RWPE2 (cell line): ENCODE measurements around the gene ANKDD1B.

Source experiments
- ATAC-seq: fragments of 200-7000 bp; cut with Tn5 transposase; 3 replicates; pipeline ENCODE4 v1.9.1; 2021; ENCODE audit warnings: low read depth
- DNase-seq: peaks from one replicate; pipeline ENCODE4 v3.0.0-alpha.2; 2020; ENCODE audit warnings: low spot score
- H3K27ac ChIP-seq: fragments of 450-650 bp; 2 replicates; pipeline ENCODE4 v1.5.1; 2017; ENCODE audit warnings: mild to moderate bottlenecking; ENCODE audit not compliant: poor library complexity, severe bottlenecking
- H3K27me3 ChIP-seq: fragments of 250-450 bp; sonication (Bioruptor Pico); 2 replicates; pipeline ENCODE4 v1.5.1; 2021; ENCODE audit warnings: mild to moderate bottlenecking, moderate library complexity; ENCODE audit not compliant: insufficient read depth, poor library complexity, severe bottlenecking
- H3K36me3 ChIP-seq: fragments of 250-450 bp; sonication (Bioruptor Pico); 2 replicates; pipeline ENCODE4 v1.5.1; 2020; ENCODE audit warnings: low read depth, mild to moderate bottlenecking, moderate library complexity
- H3K4me1 ChIP-seq: fragments of 250-450 bp; sonication (Bioruptor Pico); 2 replicates; pipeline ENCODE4 v1.5.1; 2021; ENCODE audit warnings: mild to moderate bottlenecking, moderate library complexity; ENCODE audit not compliant: insufficient read depth, poor library complexity, severe bottlenecking
- H3K4me3 ChIP-seq: fragments of 250-450 bp; sonication (Bioruptor Pico); 2 replicates; pipeline ENCODE4 v1.5.1; 2021; ENCODE audit warnings: mild to moderate bottlenecking, moderate library complexity; ENCODE audit not compliant: severe bottlenecking
- H3K9me3 ChIP-seq: fragments of 250-450 bp; sonication (Bioruptor Pico); 2 replicates; pipeline ENCODE4 v1.5.1; 2021; ENCODE audit warnings: mild to moderate bottlenecking, moderate library complexity; ENCODE audit not compliant: severe bottlenecking
- CTCF ChIP-seq: fragments of 450-650 bp; IDR thresholded peaks from one replicate; pipeline ENCODE4 v1.5.1; 2017; ENCODE audit warnings: mild to moderate bottlenecking, moderate library complexity; ENCODE audit not compliant: poor library complexity, severe bottlenecking

The ANKDD1B gene

GRCh38 chr5:75706016-75706415, 94.8 kb downstream of the ANKDD1B start:
- no peaks in the 10 kb centered on the region for H3K9me3 ChIP-seq
- peaks cover 79% of the 10 kb centered on the region for H3K36me3 ChIP-seq
- no peak overlapping the region for H3K27ac ChIP-seq
- TF ChIP-seq CTCF, result no peak
- H3K27me3 ChIP-seq, result no peaks in the 10 kb centered on the region
- ATAC-seq (no peak), DNase-seq (no peak)
- no peak overlapping the region for H3K4me3 ChIP-seq
- H3K4me1 ChIP-seq, result no peaks in the 10 kb centered on the region

- ATAC-seq, result no peak
- TF ChIP-seq CTCF, result no peak
Observed at GRCh38 chr5:75706775-75707174, 95.5 kb downstream of the ANKDD1B start.

GRCh38 chr5:75707911-75708509, 96.8 kb downstream of the ANKDD1B start:
- Histone ChIP-seq H3K27ac (no peak overlapping the region), H3K36me3 (peaks cover 79% of the 10 kb centered on the region), H3K4me3 (no peak overlapping the region), H3K4me1 (no peaks in the 10 kb centered on the region), H3K27me3 (no peaks in the 10 kb centered on the region), H3K9me3 (no peaks in the 10 kb centered on the region)
- DNase-seq (no peak), ATAC-seq (no peak)
- no peak for TF ChIP-seq CTCF

More at GRCh38 chr5:75706775-75707174, 95.5 kb downstream of the ANKDD1B start:
- DNase-seq, result no peak
- Histone ChIP-seq H3K36me3 (peaks cover 79% of the 10 kb centered on the region), H3K9me3 (no peaks in the 10 kb centered on the region), H3K27me3 (no peaks in the 10 kb centered on the region), H3K27ac (no peak overlapping the region), H3K4me3 (no peak overlapping the region), H3K4me1 (no peaks in the 10 kb centered on the region)

- H3K4me1 ChIP-seq, result peaks cover 2% of the 10 kb centered on the region
- no peak for TF ChIP-seq CTCF
- no peak for ATAC-seq
- no peaks in the 10 kb centered on the region for H3K27me3 ChIP-seq
- H3K27ac ChIP-seq, result no peak overlapping the region
- no peaks in the 10 kb centered on the region for H3K9me3 ChIP-seq
- H3K4me3 ChIP-seq, result no peak overlapping the region
- H3K36me3 ChIP-seq, result peaks cover 65% of the 10 kb centered on the region
- no peak for DNase-seq
Observed at GRCh38 chr5:75710637-75711036, 99.4 kb downstream of the ANKDD1B start.

- no peak for TF ChIP-seq CTCF
- Histone ChIP-seq H3K36me3 (peaks cover 66% of the 10 kb centered on the region), H3K27me3 (no peaks in the 10 kb centered on the region), H3K9me3 (no peaks in the 10 kb centered on the region), H3K4me3 (no peak overlapping the region), H3K27ac (no peak overlapping the region), H3K4me1 (peaks cover 6% of the 10 kb centered on the region)
- DNase-seq (no peak), ATAC-seq (no peak)
Observed at GRCh38 chr5:75711151-75711550, 99.9 kb downstream of the ANKDD1B start.
